HFF-Myc (cell line): ENCODE data around the gene KANSL3.
A peak's percentile ranks its signal among the peaks of the same experiment; 100 is the strongest.

Experiments used
- DNase-seq: peaks from one replicate; pipeline ENCODE4 v3.0.0-alpha.2; 2011; ENCODE audit warnings: low read depth; ENCODE audit errors: extremely low read depth
- H3K4me3 ChIP-seq: replicated peaks from 2 replicates; pipeline ENCODE4 v1.5.1; 2011; ENCODE audit warnings: low read depth, mild to moderate bottlenecking, control low read depth, low read length
- CTCF ChIP-seq: IDR thresholded peaks from 2 replicates; pipeline ENCODE4 v1.5.1; 2012; ENCODE audit warnings: mild to moderate bottlenecking, low read depth, low read length, control low read depth; ENCODE audit errors: missing control alignments

Gene KANSL3

GRCh38 chr2:96665083-96665569 lies 27.0 kb upstream of the KANSL3 start:
- TF ChIP-seq CTCF = no peak
- peak; percentile 85 for DNase-seq
- no peak overlapping the region for H3K4me3 ChIP-seq

- TF ChIP-seq CTCF = no peak
- no peak overlapping the region for H3K4me3 ChIP-seq
- DNase-seq = no peak
These were observed 26.3 kb upstream of the KANSL3 start for GRCh38 chr2:96664366-96664925.

GRCh38 chr2:96663829-96664228 lies 25.7 kb upstream of the KANSL3 start:
- TF ChIP-seq CTCF = no peak
- DNase-seq = no peak
- no peak overlapping the region for H3K4me3 ChIP-seq

GRCh38 chr2:96663177-96663576 lies 25.1 kb upstream of the KANSL3 start:
- DNase-seq = no peak
- no peak for TF ChIP-seq CTCF
- no peak overlapping the region for H3K4me3 ChIP-seq

- DNase-seq = no peak
- no peak for TF ChIP-seq CTCF
- H3K4me3 ChIP-seq = no peak overlapping the region
These were observed 24.2 kb upstream of the KANSL3 start for GRCh38 chr2:96662360-96662759.

- TF ChIP-seq CTCF = no peak
- DNase-seq = no peak
- H3K4me3 ChIP-seq = no peak overlapping the region
These were observed 23.2 kb upstream of the KANSL3 start for GRCh38 chr2:96661324-96661723.

GRCh38 chr2:96656540-96656939 lies 18.4 kb upstream of the KANSL3 start:
- H3K4me3 ChIP-seq = no peak overlapping the region
- no peak for DNase-seq
- no peak for TF ChIP-seq CTCF
